D341Med (cell line): Measurements from ENCODE around the gene COPS8.

Source experiments
- DNase-seq: peaks from one replicate; pipeline ENCODE4 v3.0.0; 2012; ENCODE audit warnings: low spot score

COPS8 gene

GRCh38 chr2:237131749-237132533, 46.3 kb downstream of the COPS8 start:
- no peak for DNase-seq

- DNase-seq = no peak
Measured at GRCh38 chr2:237132799-237133198, 47.1 kb downstream of the COPS8 start.

GRCh38 chr2:237134321-237135230, 48.9 kb downstream of the COPS8 start:
- no peak for DNase-seq

- DNase-seq = no peak
Measured at GRCh38 chr2:237136824-237137223, 51.1 kb downstream of the COPS8 start.

GRCh38 chr2:237137626-237138323, 52.1 kb downstream of the COPS8 start:
- no peak for DNase-seq

- no peak for DNase-seq
Measured at GRCh38 chr2:237139123-237139675, 53.5 kb downstream of the COPS8 start.

- no peak for DNase-seq
Measured at GRCh38 chr2:237140689-237141285, 55.1 kb downstream of the COPS8 start.

GRCh38 chr2:237141571-237142051, 55.9 kb downstream of the COPS8 start:
- DNase-seq = no peak

GRCh38 chr2:237143118-237143517, 57.4 kb downstream of the COPS8 start:
- DNase-seq = no peak

- no peak for DNase-seq
Measured at GRCh38 chr2:237143676-237144440, 58.2 kb downstream of the COPS8 start.

GRCh38 chr2:237144516-237144915, 58.8 kb downstream of the COPS8 start:
- DNase-seq = no peak

- no peak for DNase-seq
Measured at GRCh38 chr2:237147317-237147716, 61.6 kb downstream of the COPS8 start.

GRCh38 chr2:237148624-237149023, 62.9 kb downstream of the COPS8 start:
- no peak for DNase-seq

- no peak for DNase-seq
Measured at GRCh38 chr2:237149425-237149824, 63.7 kb downstream of the COPS8 start.
